Small intestine (tissue), 16 donors: ENCODE results near the gene COL9A1. TPM values are rescaled to one million over a fixed set of nuclear protein-coding genes. Genes with fewer than 3 reads are reported as not detected.
A peak's percentile ranks its signal among the peaks of the same experiment; 100 is the strongest.
"Not testable (repeated sequence)": the region's sequence is repeated elsewhere in the genome, so short reads cannot be mapped to it uniquely, and the experiment has no call there.

ENCODE experiments used
- DNase-seq, 2 donors: peaks; one replicate each; pipeline versions ENCODE4 v3.0.0 to v3.0.0-alpha.2; 2013
- FAIRE-seq: peaks from 2 replicates; lab custom pipeline; 2012; peaks lifted over from hg19 to GRCh38; lab: Jason Lieb, UNC
- H3K27ac ChIP-seq, 3 donors: one replicate each; pipeline ENCODE4 v1.5.1; 2013; ENCODE audit warnings: low read length in 2 of 3, mild to moderate bottlenecking in 2 of 3, control low read depth in 1 of 3, inconsistent platforms in 1 of 3, low read depth in 1 of 3, moderate library complexity in 1 of 3
- H3K27me3 ChIP-seq, 3 donors: one replicate each; pipeline ENCODE4 v1.6.1; 2013; ENCODE audit warnings: low read length in 3 of 3, inconsistent platforms in 1 of 3; ENCODE audit not compliant: control insufficient read depth in 3 of 3, insufficient read depth in 3 of 3
- H3K36me3 ChIP-seq, 3 donors: one replicate each; pipeline ENCODE4 v1.6.1; 2013; ENCODE audit warnings: low read length in 3 of 3, inconsistent platforms in 1 of 3, low read depth in 1 of 3, mild to moderate bottlenecking in 1 of 3, moderate library complexity in 1 of 3; ENCODE audit not compliant: control insufficient read depth in 3 of 3, insufficient read depth in 2 of 3
- H3K4me1 ChIP-seq, 3 donors: one replicate each; pipeline ENCODE4 v1.6.1; 2013; ENCODE audit warnings: low read length in 2 of 3, inconsistent platforms in 1 of 3, low read depth in 1 of 3, mild to moderate bottlenecking in 1 of 3, moderate library complexity in 1 of 3; ENCODE audit not compliant: control insufficient read depth in 3 of 3, insufficient read depth in 2 of 3
- H3K4me3 ChIP-seq, 3 donors: one replicate each; pipeline ENCODE4 v1.5.1; 2013; ENCODE audit warnings: low read length in 3 of 3, control low read depth in 1 of 3, inconsistent platforms in 1 of 3, low read depth in 1 of 3, mild to moderate bottlenecking in 1 of 3, moderate library complexity in 1 of 3
- H3K9me3 ChIP-seq, 2 donors: one replicate each; pipeline ENCODE4 v1.6.1; 2013; ENCODE audit warnings: low read depth in 1 of 2, low read length in 1 of 2; ENCODE audit not compliant: control insufficient read depth in 2 of 2, insufficient read depth in 1 of 2
- WGBS, 3 donors: extraction: QIAGEN DNeasy Blood & Tissue Kit; methylation state at CpG; one replicate each; pipeline ENCODE4 v1.1.7; 2013; 5-methylcytosine and 5-hydroxymethylcytosine counted together
- long read RNA-seq, 10 donors: transcript quantifications; one replicate each; lab custom pipeline, GENCODE V29; 2026
- polyA plus RNA-seq, 4 donors: library from polyadenylated mRNA; stranded (reverse) in 3 of 4; unstranded in 1 of 4; fragments of 200-250 nt in 3 of 4; fragments of 120-200 nt in 1 of 4; gene quantifications; one replicate each; pipeline versions ENCODE4 v1.2.1 to v1.2.3, GENCODE V29; 2013
- donor health status: healthy with polysubstance abuse.
- donor health status: control.
- donor health status: control.
- donor health status: Bipolar disorder and iron deficiency.
- donor health status: healthy.

The COL9A1 gene
- polyA plus RNA-seq = 1 to 10 TPM in 1 of 4 donors, under 1 TPM in 1, not detected in 2; 0.34 to 3.6 TPM
- long read RNA-seq, donor 1, partial matches to known transcripts = 0 of 4 reads
- long read RNA-seq, donor 1, other reads (novel, unspliced or antisense) = 0 of 4 reads
- long read RNA-seq, donor 2, partial matches to known transcripts = 0 of 1 reads
- long read RNA-seq, donor 2, other reads (novel, unspliced or antisense) = 0 of 1 reads
- long read RNA-seq, donor 3 = 0 reads
- long read RNA-seq, donor 4 = 0 reads
- long read RNA-seq, donor 5 = 0 reads
- long read RNA-seq, donor 6, partial matches to known transcripts = 49 of 49 reads
- long read RNA-seq, donor 6, other reads (novel, unspliced or antisense) = 0 of 49 reads
- long read RNA-seq, donor 7, transcript COL9A1-201 (32 exons, 3,051 nt) = major isoform, 8 of 8 reads
- long read RNA-seq, donor 7, partial matches to known transcripts = 0 of 8 reads
- long read RNA-seq, donor 7, other reads (novel, unspliced or antisense) = 0 of 8 reads
- long read RNA-seq, donor 8 = 0 reads
- long read RNA-seq, donor 9 = 0 reads
- long read RNA-seq, donor 10, partial matches to known transcripts = 0 of 1 reads
- long read RNA-seq, donor 10, other reads (novel, unspliced or antisense) = 0 of 1 reads

DNA sequence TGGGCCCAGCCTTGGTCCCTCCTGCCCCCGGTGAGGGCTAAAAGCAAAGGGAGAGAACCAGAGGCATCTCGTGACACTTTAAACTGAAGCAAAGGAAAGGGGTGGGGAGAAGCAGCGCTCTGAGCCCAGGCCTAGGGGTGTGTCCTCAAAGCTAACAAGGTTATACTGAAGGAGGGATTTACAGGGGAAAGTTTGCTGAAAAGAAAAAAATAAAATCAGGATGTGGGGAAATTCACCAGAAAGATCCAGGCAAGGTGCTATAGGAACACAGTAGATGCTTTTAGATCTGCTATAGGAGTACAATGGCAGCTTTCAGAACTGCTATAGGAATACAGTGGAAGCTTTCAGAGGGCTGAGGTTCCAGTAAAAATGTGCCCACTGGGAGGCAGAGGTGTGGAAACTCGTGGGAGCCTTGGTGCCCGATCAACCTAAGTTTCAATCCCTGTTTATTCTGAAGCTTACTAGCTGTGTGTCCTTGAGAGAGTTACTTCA, at the start of gene COL9A1:
TSS of gene COL9A1 (minus strand) at position 51 of the 492 bp plus-strand sequence. CDS start 160 bp downstream, outside the sequence.
- H3K4me1 ChIP-seq = no peaks in the 10 kb centered on the region
- DNase-seq (no peak), FAIRE-seq (no peak)
- H3K27ac ChIP-seq = no peak within 1 kb of the TSS
- H3K27me3 ChIP-seq = no peaks in the 10 kb centered on the region
- 53 to 71% (median 69%) methylated on average over 5 of the region's 5 CpGs for WGBS, 3 donors
- no peaks in the 10 kb centered on the region for H3K36me3 ChIP-seq
- no peaks in the 10 kb centered on the region for H3K9me3 ChIP-seq
- H3K4me3 ChIP-seq = no peak within 1 kb of the TSS

DNA sequence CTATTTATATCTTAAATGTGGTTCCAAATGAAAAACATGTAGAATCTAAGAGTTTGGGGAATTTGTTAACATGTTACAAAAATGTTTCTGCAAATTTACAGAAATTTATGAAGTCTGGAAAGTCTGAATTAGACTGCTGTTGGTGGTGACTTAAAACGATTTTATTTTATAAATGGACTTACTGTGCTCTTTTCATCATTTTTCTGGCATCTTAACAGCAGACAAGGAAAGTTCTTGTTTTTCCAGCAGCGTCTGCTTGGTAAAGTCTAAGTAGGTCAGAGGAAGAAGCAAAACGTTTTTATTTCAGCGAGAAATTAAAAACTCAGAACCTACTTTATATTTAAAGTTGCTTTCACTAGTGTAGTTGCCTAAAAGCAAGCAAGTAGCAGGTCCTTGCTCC, 48.6 kb upstream of the COL9A1 start:
- Histone ChIP-seq H3K36me3 (no peaks in the 10 kb centered on the region), H3K9me3 (peaks cover 0 to 5% of the 10 kb centered on the region in 2 donors), H3K27me3 (no peaks in the 10 kb centered on the region), H3K4me3 (no peak overlapping the region), H3K27ac (no peak overlapping the region), H3K4me1 (no peaks in the 10 kb centered on the region)
- no peak for DNase-seq
- WGBS, 3 donors = 62 to 81% (median 78%) methylated on average over 4 of the region's 4 CpGs
- FAIRE-seq = no peak

DNA sequence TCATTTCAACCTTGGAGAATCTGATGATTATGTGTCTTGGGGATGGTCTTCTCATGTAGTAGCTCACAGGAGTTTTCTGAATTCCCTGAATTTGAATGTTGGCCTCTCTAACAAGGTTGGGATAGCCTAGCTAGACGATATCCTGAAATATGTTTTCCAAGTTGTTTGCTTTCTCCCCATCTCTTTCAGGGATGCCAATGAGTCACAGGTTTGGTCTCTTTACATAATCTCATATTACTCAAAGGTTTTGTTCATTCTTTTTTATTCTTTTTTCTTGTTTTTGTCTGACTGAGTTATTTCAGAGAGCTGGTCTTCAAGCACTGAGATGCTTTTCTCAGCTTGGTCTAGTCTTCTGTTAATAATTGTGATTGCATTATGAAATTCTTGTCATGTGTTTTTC, 42.7 kb upstream of the COL9A1 start:
- Histone ChIP-seq H3K36me3 (no peaks in the 10 kb centered on the region), H3K9me3 (peaks cover 0 to 10% of the 10 kb centered on the region in 2 donors), H3K4me3 (no peak overlapping the region), H3K27me3 (no peaks in the 10 kb centered on the region), H3K27ac (no peak overlapping the region), H3K4me1 (no peaks in the 10 kb centered on the region)
- 89 to 91% (median 89%) methylated on average over 1 of the region's 1 CpG for WGBS, 3 donors
- FAIRE-seq = no peak
- DNase-seq = no peak

DNA sequence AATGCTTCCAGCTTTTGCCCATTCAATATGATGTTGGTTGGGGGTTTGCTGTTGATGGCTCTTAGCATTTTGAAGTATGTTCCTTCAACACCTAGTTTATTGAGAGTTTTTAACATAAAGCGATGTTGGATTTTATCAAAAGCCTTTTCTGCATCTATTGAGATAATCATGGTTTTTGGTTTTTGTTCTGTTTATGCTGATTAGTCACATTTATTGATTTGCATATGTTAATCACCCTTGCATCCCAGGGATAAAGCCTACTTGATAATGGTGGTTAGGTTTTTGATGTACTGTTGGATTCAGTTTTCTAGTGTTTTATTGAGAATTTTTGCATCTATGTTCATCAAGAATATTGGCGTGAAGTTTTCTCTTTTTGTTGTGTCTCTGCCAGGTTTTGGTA, 40.4 kb upstream of the COL9A1 start:
- 92 to 95% (median 95%) methylated on average over 2 of the region's 2 CpGs for WGBS, 3 donors
- Histone ChIP-seq H3K9me3 (peaks cover 0 to 14% of the 10 kb centered on the region in 2 donors), H3K4me1 (no peaks in the 10 kb centered on the region), H3K27me3 (no peaks in the 10 kb centered on the region), H3K4me3 (no peak overlapping the region), H3K27ac (no peak overlapping the region), H3K36me3 (no peaks in the 10 kb centered on the region)
- FAIRE-seq (no peak), DNase-seq (no peak)

DNA sequence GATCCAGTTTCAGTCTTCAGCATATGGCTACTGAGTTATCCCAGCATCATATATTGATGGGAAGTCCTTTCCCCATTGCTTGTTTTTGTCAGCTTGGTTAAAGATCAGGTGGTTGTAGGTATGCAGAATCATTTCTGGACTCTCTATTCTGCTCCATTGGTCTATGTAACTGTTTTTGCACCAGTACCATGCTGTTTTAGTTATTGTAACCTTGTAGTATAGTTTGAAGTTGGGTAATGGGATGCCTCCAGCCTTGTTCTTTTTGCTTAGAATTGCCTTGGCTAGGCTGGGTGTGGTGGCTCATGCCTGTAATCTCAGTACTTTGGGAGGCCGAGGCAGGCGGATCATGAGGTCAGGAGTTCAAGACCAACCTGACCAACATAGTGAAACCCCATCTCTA, 36.9 kb upstream of the COL9A1 start:
- 92 to 100% (median 98%) methylated on average over 2 of the region's 2 CpGs for whole genome bisulfite sequencing, 3 donors
- not testable (repeated sequence) for FAIRE-seq, H3K4me1 ChIP-seq, H3K27me3 ChIP-seq, H3K4me3 ChIP-seq, H3K27ac ChIP-seq, DNase-seq, H3K36me3 ChIP-seq
- H3K9me3 ChIP-seq = peaks cover 0 to 19% of the 10 kb centered on the region in 2 donors

DNA sequence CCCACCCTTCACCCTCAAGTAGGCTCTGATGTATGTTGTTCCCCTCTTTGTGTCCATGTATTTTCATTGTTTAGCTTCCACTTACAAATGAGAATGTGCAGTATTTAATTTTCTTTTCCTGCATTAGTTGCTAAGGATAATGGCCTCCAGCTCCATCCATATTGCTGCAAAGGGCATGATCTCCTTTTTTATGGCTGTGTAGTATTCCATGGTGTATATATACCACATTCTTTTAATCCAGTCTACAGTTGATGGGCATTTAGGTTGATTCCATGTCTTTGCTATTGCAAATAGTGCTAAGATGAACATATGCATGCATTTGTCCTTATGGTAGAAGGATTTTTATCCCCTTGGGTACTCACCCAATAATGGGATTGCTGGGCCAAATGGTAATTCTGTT, 35.9 kb upstream of the COL9A1 start:
- FAIRE-seq (no peak), DNase-seq (no peak)
- Histone ChIP-seq H3K9me3 (peaks cover 0 to 19% of the 10 kb centered on the region in 2 donors), H3K27ac (no peak overlapping the region), H3K27me3 (no peaks in the 10 kb centered on the region), H3K4me3 (no peak overlapping the region), H3K36me3 (no peaks in the 10 kb centered on the region), H3K4me1 (peaks cover 0 to 6% (median 0%) of the 10 kb centered on the region in 3 donors)

DNA sequence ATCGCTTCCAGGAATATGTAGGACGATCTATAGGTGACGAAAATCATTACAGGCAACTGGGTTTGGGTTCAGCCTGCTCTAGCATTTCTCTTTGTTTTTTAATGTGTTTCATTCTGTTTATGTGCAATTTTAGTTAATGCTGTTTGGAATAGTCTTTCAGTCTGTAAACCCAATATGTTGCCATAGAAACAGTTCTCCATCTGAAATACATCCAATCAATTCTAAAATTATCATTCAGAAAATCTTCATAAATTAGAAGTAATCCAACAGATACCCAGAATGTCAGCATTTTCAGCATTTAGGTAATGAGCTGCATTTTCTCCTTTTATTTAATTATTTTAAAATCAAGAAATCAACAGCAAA, 34.8 kb upstream of the COL9A1 start:
- H3K9me3 ChIP-seq = peaks cover 0 to 19% of the 10 kb centered on the region in 2 donors
- peak overlapping the region in 1 of 3 donors; percentile 62 for H3K27ac ChIP-seq
- no peak for DNase-seq
- H3K36me3 ChIP-seq = no peaks in the 10 kb centered on the region
- 25 to 61% (median 38%) methylated on average over 3 of the region's 3 CpGs for WGBS, 3 donors
- H3K4me1 ChIP-seq = peaks cover 0 to 6% (median 0%) of the 10 kb centered on the region in 3 donors
- no peak for FAIRE-seq
- no peak overlapping the region for H3K4me3 ChIP-seq
- no peaks in the 10 kb centered on the region for H3K27me3 ChIP-seq

DNA sequence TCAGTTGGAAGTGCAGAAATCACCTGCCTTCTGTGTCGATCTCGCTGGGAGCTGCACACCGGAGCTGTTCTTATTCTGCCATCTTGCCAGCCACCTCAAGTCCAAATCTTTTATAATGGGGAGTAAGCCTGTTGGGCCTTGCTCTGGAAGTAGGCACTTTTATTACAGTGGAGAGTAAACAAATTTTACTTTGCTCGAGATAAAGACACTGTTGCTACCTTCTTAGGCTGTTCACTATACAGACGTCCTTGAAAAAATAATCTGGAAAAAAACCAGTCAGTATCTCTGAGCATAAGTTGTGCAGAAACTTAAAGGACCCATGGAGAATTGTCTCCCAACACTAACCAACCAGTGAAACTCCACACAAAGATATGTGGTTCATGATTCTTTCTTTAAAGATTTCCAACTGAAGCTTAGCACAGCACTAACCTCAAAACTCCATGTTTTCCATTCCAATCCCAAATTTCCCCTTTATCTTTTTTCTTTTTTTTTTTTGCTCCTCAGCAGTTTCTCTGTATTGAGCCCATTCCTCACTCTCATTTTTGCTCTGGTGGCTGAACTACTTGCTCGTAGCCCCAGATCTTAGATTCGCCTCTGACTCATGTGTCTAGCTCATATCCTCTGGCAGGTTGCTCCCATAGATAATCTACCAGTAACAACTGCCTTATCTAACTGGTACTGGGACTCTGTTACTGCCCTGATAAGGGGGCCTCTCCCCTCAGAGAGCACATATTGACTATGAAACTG, 34.3 kb upstream of the COL9A1 start:
- Histone ChIP-seq H3K4me3 (no peak overlapping the region), H3K36me3 (no peaks in the 10 kb centered on the region), H3K9me3 (peaks cover 0 to 19% of the 10 kb centered on the region in 2 donors), H3K27ac (peak overlapping the region in 1 of 3 donors; percentile 62), H3K4me1 (peaks cover 0 to 6% (median 0%) of the 10 kb centered on the region in 3 donors), H3K27me3 (no peaks in the 10 kb centered on the region)
- DNase-seq (peak; percentile 73 to 92), FAIRE-seq (no peak)
- WGBS, 3 donors = 8 to 58% (median 32%) methylated on average over 7 of the region's 7 CpGs
